ENCODE results near the gene ABHD17A. TPM values are rescaled to one million over a fixed set of nuclear protein-coding genes. Genes with fewer than 3 reads are reported as not detected.

The ABHD17A gene
- total RNA-seq, 1 experiment from 2014 or later = 60.7 TPM

GRCh38 chr19:1896508-1896907 lies 11.2 kb upstream of the ABHD17A start (continued):
- TF ChIP-seq ZNF532 (CRISPR knock-in tag; IDR thresholded peaks at IDR 0.05; ENCODE audit: borderline replicate concordance) = no peak

DNA sequence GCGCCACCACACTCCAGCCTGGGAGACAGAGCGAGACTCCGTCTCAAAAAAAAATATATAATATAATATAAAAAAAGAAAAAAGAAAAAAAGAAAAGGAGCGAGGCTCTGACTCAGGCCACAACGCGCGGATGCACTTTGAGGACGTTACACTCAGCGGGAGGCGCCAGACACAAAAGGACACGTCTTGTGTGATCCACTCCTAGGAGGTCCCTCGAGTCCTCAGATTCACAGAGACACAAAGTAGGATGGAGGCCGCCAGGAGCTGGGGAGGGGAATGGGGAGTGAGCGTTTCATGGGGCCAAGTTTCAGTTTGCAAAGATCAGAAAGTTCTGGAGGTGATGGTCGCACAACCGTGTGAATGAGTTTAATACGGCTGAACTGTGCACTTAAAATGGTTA lies 8.5 kb upstream of the ABHD17A start:
- Mint-ChIP-seq H3K27ac (no peak overlapping the region), H3K36me3 (no peaks in the 10 kb centered on the region), H3K9me3 (no peaks in the 10 kb centered on the region), H3K4me3 (no peak overlapping the region), H3K4me1 (peaks cover 7% of the 10 kb centered on the region), H3K27me3 (ENCODE audit: low read depth) (peaks cover 17% of the 10 kb centered on the region)
- TF ChIP-seq TP53 (CRISPR knock-in tag; IDR thresholded peaks at IDR 0.05) (no peak), ZMAT4 (CRISPR knock-in tag; IDR thresholded peaks at IDR 0.05) (no peak)
- no peak for DNase-seq (ENCODE audit: low spot score)
- no peak for ATAC-seq
- ChIA-PET POLR2A (no interaction called here), CTCF (interaction anchor here (1.3 kb wide), 1 partner anchor 18 kb away, joined by 4 read pairs; no protein-coding TSS in a partner anchor)

DNA sequence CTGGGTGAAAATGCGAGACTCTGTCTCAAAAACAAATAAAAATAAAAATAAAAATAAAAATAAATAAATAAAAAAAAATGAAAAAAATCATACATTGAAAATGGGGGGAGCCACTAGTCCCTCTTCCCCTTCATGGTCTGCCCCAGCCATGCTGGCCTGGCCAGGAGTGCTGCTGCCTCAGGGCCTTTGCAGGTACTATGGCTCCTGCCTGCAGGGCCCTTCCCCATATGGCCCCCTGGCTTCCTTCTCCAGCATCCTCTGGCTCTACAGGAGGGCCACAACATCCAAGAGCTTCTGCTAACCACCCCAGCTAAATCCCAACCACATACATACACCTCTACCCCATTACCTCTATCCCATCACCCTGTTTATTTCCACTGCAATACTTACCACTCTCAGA lies 4.6 kb upstream of the ABHD17A start:
- DNase-seq (ENCODE audit: low spot score) = no peak
- CTCF ChIA-PET = no interaction called here
- POLR2A ChIA-PET = no interaction called here
- no peak for ATAC-seq
- no peak for TF ChIP-seq ZNF263 (CRISPR knock-in tag; IDR thresholded peaks at IDR 0.05; ENCODE audit: low read depth)
- no peak for TF ChIP-seq MYBL2 (CRISPR knock-in tag; IDR thresholded peaks at IDR 0.05)
- no peak for TF ChIP-seq STAT6 (CRISPR knock-in tag; conservative IDR thresholded peaks at IDR 0.05; ENCODE audit: low read depth)
- TF ChIP-seq, protein P1, sequence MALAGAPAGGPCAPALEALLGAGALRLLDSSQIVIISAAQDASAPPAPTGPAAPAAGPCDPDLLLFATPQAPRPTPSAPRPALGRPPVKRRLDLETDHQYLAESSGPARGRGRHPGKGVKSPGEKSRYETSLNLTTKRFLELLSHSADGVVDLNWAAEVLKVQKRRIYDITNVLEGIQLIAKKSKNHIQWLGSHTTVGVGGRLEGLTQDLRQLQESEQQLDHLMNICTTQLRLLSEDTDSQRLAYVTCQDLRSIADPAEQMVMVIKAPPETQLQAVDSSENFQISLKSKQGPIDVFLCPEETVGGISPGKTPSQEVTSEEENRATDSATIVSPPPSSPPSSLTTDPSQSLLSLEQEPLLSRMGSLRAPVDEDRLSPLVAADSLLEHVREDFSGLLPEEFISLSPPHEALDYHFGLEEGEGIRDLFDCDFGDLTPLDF (CRISPR knock-in tag; IDR thresholded peaks at IDR 0.05) = no peak
- peak; percentile 90 for TF ChIP-seq HMGA2 (CRISPR knock-in tag; IDR thresholded peaks at IDR 0.05)
- TF ChIP-seq SP1 (CRISPR knock-in tag; conservative IDR thresholded peaks at IDR 0.05) = no peak
- Mint-ChIP-seq H3K27me3 (ENCODE audit: low read depth) (peaks cover 3% of the 10 kb centered on the region), H3K4me1 (peaks cover 10% of the 10 kb centered on the region), H3K9me3 (no peaks in the 10 kb centered on the region), H3K27ac (no peak overlapping the region), H3K36me3 (no peaks in the 10 kb centered on the region), H3K4me3 (no peak overlapping the region)

DNA sequence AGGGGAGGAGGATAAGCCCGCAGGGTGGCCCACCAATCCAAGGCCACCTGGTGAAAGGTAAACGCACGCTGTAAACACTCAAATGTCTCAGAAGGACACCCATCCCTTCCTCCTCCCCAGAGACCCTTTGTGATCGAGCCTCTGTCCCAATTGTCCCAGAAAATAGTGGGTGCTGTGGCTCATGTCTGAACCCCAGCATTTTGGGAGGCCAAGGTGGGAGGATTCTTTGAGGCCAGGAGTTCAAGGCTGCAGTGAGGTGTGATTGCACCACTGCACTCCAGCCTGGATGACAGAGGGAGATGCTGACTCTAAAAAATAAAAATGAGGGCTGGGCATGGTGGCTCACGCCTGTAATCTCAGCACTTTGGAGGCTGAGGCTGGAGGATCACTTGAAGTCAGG lies 3.1 kb upstream of the ABHD17A start:
- Mint-ChIP-seq H3K9me3 (no peaks in the 10 kb centered on the region), H3K27ac (no peak overlapping the region), H3K4me1 (peaks cover 19% of the 10 kb centered on the region), H3K27me3 (ENCODE audit: low read depth) (peaks cover 2% of the 10 kb centered on the region; the same call in 1 of the 2 replicates), H3K4me3 (no peak overlapping the region), H3K36me3 (no peaks in the 10 kb centered on the region)
- no peak for ATAC-seq
- DNase-seq (ENCODE audit: low spot score) = no peak
- POLR2A ChIA-PET = no interaction called here
- CTCF ChIA-PET = interaction anchor here (0.5 to 1.6 kb wide), 3 partner anchors 9 to 60 kb away, joined by 3 to 5 read pairs (median 4); no protein-coding TSS in a partner anchor
- TF ChIP-seq ZNF121 (CRISPR knock-in tag; IDR thresholded peaks at IDR 0.05) (no peak), TCF7 (CRISPR knock-in tag; IDR thresholded peaks at IDR 0.05; ENCODE audit: low read depth) (no peak), MYBL2 (CRISPR knock-in tag; IDR thresholded peaks at IDR 0.05) (no peak), IRF2 (CRISPR knock-in tag; IDR thresholded peaks at IDR 0.05; ENCODE audit: borderline replicate concordance, low read depth) (no peak), CREM (CRISPR knock-in tag; IDR thresholded peaks at IDR 0.05) (no peak), EMX1 (CRISPR knock-in tag; IDR thresholded peaks at IDR 0.05) (no peak), ZNF317 (CRISPR knock-in tag; IDR thresholded peaks at IDR 0.05; ENCODE audit: borderline replicate concordance, low read depth) (no peak), MXD4 (CRISPR knock-in tag; IDR thresholded peaks at IDR 0.05; ENCODE audit: borderline replicate concordance) (no peak), ZNF219 (CRISPR knock-in tag; IDR thresholded peaks at IDR 0.05; ENCODE audit: borderline replicate concordance) (no peak), SMAD3 (CRISPR knock-in tag; IDR thresholded peaks at IDR 0.05; ENCODE audit: borderline replicate concordance) (no peak)
- TF ChIP-seq, protein P2, sequence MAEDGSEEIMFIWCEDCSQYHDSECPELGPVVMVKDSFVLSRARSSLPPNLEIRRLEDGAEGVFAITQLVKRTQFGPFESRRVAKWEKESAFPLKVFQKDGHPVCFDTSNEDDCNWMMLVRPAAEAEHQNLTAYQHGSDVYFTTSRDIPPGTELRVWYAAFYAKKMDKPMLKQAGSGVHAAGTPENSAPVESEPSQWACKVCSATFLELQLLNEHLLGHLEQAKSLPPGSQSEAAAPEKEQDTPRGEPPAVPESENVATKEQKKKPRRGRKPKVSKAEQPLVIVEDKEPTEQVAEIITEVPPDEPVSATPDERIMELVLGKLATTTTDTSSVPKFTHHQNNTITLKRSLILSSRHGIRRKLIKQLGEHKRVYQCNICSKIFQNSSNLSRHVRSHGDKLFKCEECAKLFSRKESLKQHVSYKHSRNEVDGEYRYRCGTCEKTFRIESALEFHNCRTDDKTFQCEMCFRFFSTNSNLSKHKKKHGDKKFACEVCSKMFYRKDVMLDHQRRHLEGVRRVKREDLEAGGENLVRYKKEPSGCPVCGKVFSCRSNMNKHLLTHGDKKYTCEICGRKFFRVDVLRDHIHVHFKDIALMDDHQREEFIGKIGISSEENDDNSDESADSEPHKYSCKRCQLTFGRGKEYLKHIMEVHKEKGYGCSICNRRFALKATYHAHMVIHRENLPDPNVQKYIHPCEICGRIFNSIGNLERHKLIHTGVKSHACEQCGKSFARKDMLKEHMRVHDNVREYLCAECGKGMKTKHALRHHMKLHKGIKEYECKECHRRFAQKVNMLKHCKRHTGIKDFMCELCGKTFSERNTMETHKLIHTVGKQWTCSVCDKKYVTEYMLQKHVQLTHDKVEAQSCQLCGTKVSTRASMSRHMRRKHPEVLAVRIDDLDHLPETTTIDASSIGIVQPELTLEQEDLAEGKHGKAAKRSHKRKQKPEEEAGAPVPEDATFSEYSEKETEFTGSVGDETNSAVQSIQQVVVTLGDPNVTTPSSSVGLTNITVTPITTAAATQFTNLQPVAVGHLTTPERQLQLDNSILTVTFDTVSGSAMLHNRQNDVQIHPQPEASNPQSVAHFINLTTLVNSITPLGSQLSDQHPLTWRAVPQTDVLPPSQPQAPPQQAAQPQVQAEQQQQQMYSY (CRISPR knock-in tag; IDR thresholded peaks at IDR 0.05) = no peak
